Mesendoderm (in vitro differentiated cells): ENCODE measurements around the gene GSTO1.
A peak's percentile ranks its signal among the peaks of the same experiment; 100 is the strongest.

Source experiments
- DNase-seq: peaks from one replicate; pipeline ENCODE4 v3.0.0; 2013
- H2AK5ac ChIP-seq: 2 replicates; pipeline ENCODE4 v1.6.1; 2013; ENCODE audit warnings: low read length, inconsistent platforms
- H2BK120ac ChIP-seq: 2 replicates; pipeline ENCODE4 v1.6.1; 2013; ENCODE audit warnings: low read depth, mild to moderate bottlenecking, low read length, moderate library complexity, mixed read lengths
- H2BK15ac ChIP-seq: replicated peaks from 2 replicates; pipeline ENCODE4 v1.6.1; 2013; ENCODE audit warnings: low read depth, mild to moderate bottlenecking, moderate library complexity
- H2BK5ac ChIP-seq: 2 replicates; pipeline ENCODE4 v1.6.1; 2013; ENCODE audit warnings: low read length, inconsistent platforms
- H3K18ac ChIP-seq: 2 replicates; pipeline ENCODE4 v1.6.1; 2013; ENCODE audit warnings: mild to moderate bottlenecking, low read length, mixed read lengths
- H3K23ac ChIP-seq: one replicate; pipeline ENCODE4 v1.6.1; 2013; ENCODE audit warnings: low read length
- H3K27ac ChIP-seq: 2 replicates; pipeline ENCODE4 v1.5.1; 2013; ENCODE audit warnings: low read depth, mild to moderate bottlenecking, inconsistent platforms, low read length, moderate library complexity
- H3K27me3 ChIP-seq: 2 replicates; pipeline ENCODE4 v1.6.1; 2013; ENCODE audit warnings: low read length, control low read depth, mild to moderate bottlenecking, inconsistent platforms; ENCODE audit not compliant: insufficient read depth, poor library complexity
- H3K36me3 ChIP-seq: 2 replicates; pipeline ENCODE4 v1.6.1; 2013; ENCODE audit warnings: low read length, inconsistent platforms; ENCODE audit not compliant: control insufficient read depth, insufficient read depth
- H3K4ac ChIP-seq: one replicate; pipeline ENCODE4 v1.6.1; 2013; ENCODE audit warnings: low read depth, mild to moderate bottlenecking, low read length, moderate library complexity
- H3K4me1 ChIP-seq: 2 replicates; pipeline ENCODE4 v1.6.1; 2013; ENCODE audit warnings: low read depth, low read length, inconsistent platforms; ENCODE audit not compliant: control insufficient read depth
- H3K4me2 ChIP-seq: 2 replicates; pipeline ENCODE4 v1.6.1; 2013; ENCODE audit warnings: low read length
- H3K4me3 ChIP-seq: 2 replicates; pipeline ENCODE4 v1.5.1; 2013; ENCODE audit warnings: mild to moderate bottlenecking, low read length
- H3K56ac ChIP-seq: one replicate; pipeline ENCODE4 v1.6.1; 2013; ENCODE audit warnings: low read length
- H3K79me1 ChIP-seq: 2 replicates; pipeline ENCODE4 v1.6.1; 2013; ENCODE audit warnings: low read length, inconsistent platforms
- H3K79me2 ChIP-seq: 2 replicates; pipeline ENCODE4 v1.6.1; 2013; ENCODE audit warnings: mild to moderate bottlenecking, low read length; ENCODE audit not compliant: control insufficient read depth, insufficient read depth
- H3K9ac ChIP-seq: 2 replicates; pipeline ENCODE4 v1.6.1; 2013; ENCODE audit warnings: low read length, inconsistent platforms
- H4K5ac ChIP-seq: one replicate; pipeline ENCODE4 v1.6.1; 2013; ENCODE audit warnings: low read length
- H4K8ac ChIP-seq: one replicate; pipeline ENCODE4 v1.6.1; 2013; ENCODE audit warnings: low read depth, mild to moderate bottlenecking, control low read depth, low read length, moderate library complexity
- WGBS: extraction: QIAGEN DNeasy Blood & Tissue Kit; methylation state at CpG from one replicate; pipeline ENCODE4 v1.1.7; 2013; ENCODE audit warnings: low lambda C conversion rate, missing lambda C conversion rate; ENCODE audit not compliant: insufficient coverage; ENCODE audit errors: extremely low coverage; 5-methylcytosine and 5-hydroxymethylcytosine counted together

GSTO1 gene

DNA sequence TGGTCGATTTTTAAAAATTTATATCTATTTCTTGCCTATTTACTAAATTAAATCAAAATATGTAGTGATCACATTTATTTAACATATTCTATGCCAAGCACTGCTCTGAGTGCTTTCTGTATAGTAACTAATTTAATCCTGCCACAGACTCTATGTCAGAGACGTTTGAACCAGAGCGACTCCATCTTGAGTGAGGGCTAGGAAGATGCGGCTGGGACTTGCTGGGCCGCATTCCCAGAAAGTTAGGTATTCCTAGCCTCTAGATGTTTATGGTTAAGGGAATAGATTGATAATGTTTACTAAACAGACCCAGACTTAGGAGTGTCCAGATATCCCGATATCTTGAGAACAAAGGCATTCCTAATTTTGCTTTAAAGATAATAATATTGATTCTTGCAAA lies 3.2 kb upstream of the GSTO1 start:
- Histone ChIP-seq H3K27ac (no peak overlapping the region), H3K36me3 (no peaks in the 10 kb centered on the region), H4K8ac (no peak overlapping the region), H3K4me1 (peaks cover 13% of the 10 kb centered on the region), H3K18ac (no peak overlapping the region), H2BK5ac (no peak overlapping the region), H2BK15ac (no peak overlapping the region), H2BK120ac (no peak overlapping the region), H3K4me3 (no peak overlapping the region), H3K4ac (no peak overlapping the region), H2AK5ac (no peak overlapping the region), H3K79me1 (no peaks in the 10 kb centered on the region), H4K5ac (no peak overlapping the region), H3K23ac (no peak overlapping the region), H3K79me2 (peaks cover 15% of the 10 kb centered on the region), H3K9ac (no peak overlapping the region), H3K27me3 (no peaks in the 10 kb centered on the region), H3K56ac (no peak overlapping the region), H3K4me2 (no peak overlapping the region)
- DNase-seq, result no peak
- no CpG with 5 or more reads among the region's 6 CpGs for WGBS

DNA sequence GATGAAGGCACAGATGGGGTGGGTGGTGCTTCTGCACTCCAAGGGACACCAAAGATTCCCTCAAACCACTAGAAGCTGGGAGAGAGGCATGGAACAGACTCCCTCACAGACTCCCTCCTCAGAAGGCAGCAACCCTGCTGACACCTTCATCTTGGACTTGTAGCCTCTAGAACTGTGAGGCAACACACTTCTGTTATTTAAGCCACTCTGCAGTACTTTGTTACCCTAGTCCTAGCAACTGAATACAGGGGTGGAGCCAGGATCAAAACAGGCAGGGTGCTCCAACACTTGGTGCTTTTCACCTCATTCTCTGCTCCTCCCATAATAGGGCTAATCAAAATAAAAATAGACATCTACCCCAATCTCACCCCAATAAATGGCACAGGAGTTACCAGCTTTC lies 2.3 kb upstream of the GSTO1 start:
- H3K4me2 ChIP-seq, result no peak overlapping the region

DNA sequence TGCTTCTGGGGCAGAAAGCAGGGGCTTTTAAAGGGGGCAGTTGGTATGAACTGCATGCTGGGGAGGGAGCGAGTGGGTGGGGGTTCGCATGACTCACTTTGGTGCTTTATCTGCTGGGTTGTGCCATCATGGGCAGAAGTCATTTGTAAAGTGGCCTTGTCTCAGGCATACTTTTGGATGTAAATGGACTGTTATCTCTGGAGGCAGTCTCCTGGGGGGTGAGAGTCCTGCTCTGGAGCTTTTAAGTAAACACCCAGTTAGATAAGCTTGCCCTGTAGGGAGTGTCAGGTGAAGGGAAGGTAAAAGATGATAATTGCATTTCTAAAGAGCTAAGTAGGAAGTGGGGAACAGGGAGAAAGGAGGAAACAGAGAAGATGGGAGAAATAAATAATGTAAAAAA lies 1.6 kb upstream of the GSTO1 start:
- Histone ChIP-seq H2BK5ac (no peak overlapping the region), H3K79me1 (peaks cover 2% of the 10 kb centered on the region), H4K8ac (no peak overlapping the region), H3K27ac (no peak overlapping the region), H3K4me3 (no peak overlapping the region), H3K79me2 (peaks cover 23% of the 10 kb centered on the region), H3K56ac (no peak overlapping the region), H3K27me3 (no peaks in the 10 kb centered on the region), H2BK120ac (peak overlapping the region; percentile 98), H3K4me1 (peaks cover 13% of the 10 kb centered on the region), H3K4ac (peak overlapping the region; percentile 95), H4K5ac (no peak overlapping the region), H3K18ac (peak overlapping the region; percentile 94), H2AK5ac (no peak overlapping the region), H2BK15ac (peak overlapping the region; percentile 13), H3K4me2 (no peak overlapping the region), H3K23ac (no peak overlapping the region), H3K36me3 (peaks cover 2% of the 10 kb centered on the region), H3K9ac (no peak overlapping the region)
- no CpG with 5 or more reads among the region's 2 CpGs for WGBS
- DNase-seq, result peak; percentile 97

More for the DNA sequence above, 2.3 kb upstream of the GSTO1 start:
- Histone ChIP-seq H2BK15ac (peak overlapping the region; percentile 13), H3K4ac (peak overlapping the region; percentile 95), H2BK5ac (peak overlapping the region; percentile 61), H3K79me2 (peaks cover 21% of the 10 kb centered on the region), H2BK120ac (peak overlapping the region; percentile 98), H3K56ac (peak overlapping the region; percentile 66), H3K79me1 (no peaks in the 10 kb centered on the region), H3K18ac (peak overlapping the region; percentile 94), H3K23ac (no peak overlapping the region), H3K4me1 (peaks cover 13% of the 10 kb centered on the region), H4K5ac (no peak overlapping the region), H3K27ac (no peak overlapping the region), H2AK5ac (no peak overlapping the region), H4K8ac (no peak overlapping the region), H3K36me3 (no peaks in the 10 kb centered on the region), H3K4me3 (no peak overlapping the region), H3K27me3 (no peaks in the 10 kb centered on the region), H3K9ac (no peak overlapping the region)
- DNase-seq, result peak; percentile 44

DNA sequence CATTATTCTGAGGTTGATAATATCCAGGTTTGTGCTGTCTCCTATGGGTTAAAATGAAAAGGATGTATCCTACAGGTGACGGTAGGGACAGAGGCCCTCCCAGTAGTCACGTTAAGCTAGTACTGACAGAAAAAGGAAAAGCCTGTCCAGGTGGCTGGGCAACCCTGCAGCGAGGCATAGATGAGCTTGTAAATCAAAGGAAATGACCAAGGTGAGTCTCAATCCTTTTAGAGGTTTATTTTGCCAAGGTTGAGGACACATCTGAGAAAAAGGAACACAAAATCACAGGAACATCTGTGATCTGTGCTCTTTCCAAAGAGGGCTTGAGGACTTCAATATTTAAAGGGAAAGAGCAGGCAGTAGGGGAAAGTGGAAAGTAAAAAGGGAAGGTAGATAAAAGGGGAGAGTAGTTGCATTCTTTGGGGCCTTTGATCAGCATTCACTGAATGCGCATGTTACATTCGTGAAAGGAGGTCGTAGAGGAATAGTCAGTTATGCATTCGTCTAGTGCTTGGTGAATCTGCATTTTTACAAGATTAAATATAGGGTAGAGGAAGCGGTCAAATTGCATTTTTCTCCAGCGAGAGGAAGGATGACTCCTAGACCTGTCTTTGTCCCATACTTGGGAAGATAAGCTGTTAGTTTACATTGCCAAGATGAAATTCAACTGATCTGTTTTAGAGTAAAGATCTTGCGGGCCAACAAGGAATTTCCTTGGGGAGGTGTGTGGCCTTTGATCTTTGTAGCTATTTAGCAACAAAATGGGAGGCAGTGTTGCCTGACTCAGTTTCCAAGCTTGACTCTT lies 884 bp upstream of the GSTO1 start:
- H2BK120ac ChIP-seq, result peak overlapping the region; percentile 83
- peak overlapping the region; percentile 94 for H2BK15ac ChIP-seq
- H2BK5ac ChIP-seq, result peak overlapping the region; percentile 98
- WGBS, result no CpG with 5 or more reads among the region's 10 CpGs
- H3K56ac ChIP-seq, result peak overlapping the region; percentile 94
- H4K8ac ChIP-seq, result peak overlapping the region; percentile 98
- peaks cover 5% of the 10 kb centered on the region for H3K36me3 ChIP-seq
- H2AK5ac ChIP-seq, result peak overlapping the region; percentile 31
- H3K9ac ChIP-seq, result peak overlapping the region; percentile 95
- peak overlapping the region; percentile 89 for H3K27ac ChIP-seq
- peak; percentile 69 for DNase-seq
- no peaks in the 10 kb centered on the region for H3K27me3 ChIP-seq
- peak overlapping the region; percentile 85 for H3K18ac ChIP-seq
- H3K4ac ChIP-seq, result peak overlapping the region; percentile 98
- peaks cover 13% of the 10 kb centered on the region for H3K4me1 ChIP-seq
- H3K4me2 ChIP-seq, result peak overlapping the region; percentile 69
- H4K5ac ChIP-seq, result no peak overlapping the region
- H3K79me1 ChIP-seq, result peaks cover 5% of the 10 kb centered on the region
- peak overlapping the region; percentile 85 for H3K4me3 ChIP-seq
- peak overlapping the region; percentile 72 for H3K23ac ChIP-seq
- H3K79me2 ChIP-seq, result peaks cover 28% of the 10 kb centered on the region

DNA sequence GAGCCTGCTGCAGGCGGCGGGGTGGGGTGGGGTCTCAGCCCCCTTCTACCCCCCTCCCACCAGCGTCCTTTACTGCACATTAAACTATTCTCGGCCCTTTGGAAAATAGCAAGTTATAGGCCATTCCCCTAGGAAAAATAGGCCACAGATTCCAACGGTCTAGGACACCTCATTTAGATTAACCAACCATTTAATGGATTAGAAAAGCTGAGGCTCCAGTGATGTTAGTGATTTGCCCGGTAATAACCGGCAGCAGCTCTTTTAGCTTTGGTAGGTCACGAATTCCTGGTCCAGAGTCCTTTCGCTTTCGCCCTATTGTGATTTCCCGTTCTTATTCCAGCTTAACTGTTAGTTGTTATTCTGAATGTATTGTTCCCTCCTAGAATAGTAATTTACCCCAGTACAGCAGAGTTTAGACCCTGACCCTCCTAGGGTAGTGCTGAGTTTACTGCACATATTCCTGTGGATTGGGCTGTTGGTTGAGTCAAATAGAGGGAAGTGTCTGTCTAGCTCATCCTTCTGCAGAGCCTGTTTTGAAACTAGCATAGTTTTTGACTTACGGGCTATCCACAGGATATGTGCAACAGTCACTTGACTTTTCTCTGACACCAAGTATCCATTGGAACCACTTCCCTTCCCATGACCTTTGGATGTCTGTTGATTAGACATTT lies 754 bp downstream of the GSTO1 start:
- no peak overlapping the region for H4K5ac ChIP-seq
- peak overlapping the region; percentile 74 for H3K23ac ChIP-seq
- H3K4ac ChIP-seq, result peak overlapping the region; percentile 90
- H4K8ac ChIP-seq, result peak overlapping the region; percentile 7
- peak overlapping the region; percentile 90 for H2BK5ac ChIP-seq
- peak; percentile 26 for DNase-seq
- peak overlapping the region; percentile 81 for H3K27ac ChIP-seq
- peak overlapping the region; percentile 94 for H3K56ac ChIP-seq
- peaks cover 8% of the 10 kb centered on the region for H3K36me3 ChIP-seq
- H2AK5ac ChIP-seq, result no peak overlapping the region
- peaks cover 14% of the 10 kb centered on the region for H3K4me1 ChIP-seq
- no peak overlapping the region for H2BK120ac ChIP-seq
- no peaks in the 10 kb centered on the region for H3K27me3 ChIP-seq
- H3K79me2 ChIP-seq, result peaks cover 35% of the 10 kb centered on the region
- H3K4me3 ChIP-seq, result peak overlapping the region; percentile 85
- H3K4me2 ChIP-seq, result peak overlapping the region; percentile 89
- H3K18ac ChIP-seq, result peak overlapping the region; percentile 95
- no CpG with 5 or more reads among the region's 12 CpGs for WGBS
- peaks cover 9% of the 10 kb centered on the region for H3K79me1 ChIP-seq
- H2BK15ac ChIP-seq, result peak overlapping the region; percentile 10
- peak overlapping the region; percentile 95 for H3K9ac ChIP-seq
